ENCODE measurements around the gene HSD11B1. TPM values are rescaled to one million over a fixed set of nuclear protein-coding genes. Genes with fewer than 3 reads are reported as not detected.

The HSD11B1 gene
- polyA plus RNA-seq, 1 donor (not counting 4 experiments of a cell fraction or from before 2014, with no cell fraction given), result 2.7 TPM

- Histone ChIP-seq H3K4me3 (ENCODE audit: control insufficient read depth in 2 of 3, extremely low read depth in 1 of 3, insufficient read depth in 2 of 3, low read depth in 1 of 3, low read length in 3 of 3) (no peak overlapping the region), H3K79me2 (ENCODE audit: control insufficient read depth, insufficient read depth, low read length) (no peaks in the 10 kb centered on the region), H3K9me3 (ENCODE audit: control insufficient read depth, low read depth, low read length) (no peaks in the 10 kb centered on the region), H3K9ac (ENCODE audit: control insufficient read depth, extremely low read depth, insufficient read depth, low read length) (no peak overlapping the region), H3K27ac (ENCODE audit: control insufficient read depth, insufficient read depth, low read length) (no peak overlapping the region), H2AFZ (ENCODE audit: control insufficient read depth, low read length) (no peak overlapping the region), H3K4me2 (ENCODE audit: control insufficient read depth, extremely low read depth, insufficient read depth, low read depth, low read length) (no peak overlapping the region), H4K20me1 (ENCODE audit: control insufficient read depth, extremely low read depth, insufficient read depth, low read length) (no peaks in the 10 kb centered on the region), H3K9me1 (ENCODE audit: control insufficient read depth, extremely low read depth, insufficient read depth, low read length) (no peaks in the 10 kb centered on the region), H3K36me3 (ENCODE audit: control insufficient read depth in 2 of 2, extremely low read depth in 1 of 2, insufficient read depth in 2 of 2, low read length in 2 of 2) (peaks cover 0 to 2% of the 10 kb centered on the region in 2 experiments), H3K4me1 (ENCODE audit: control insufficient read depth, extremely low read depth, insufficient read depth, low read length) (peaks cover 22% of the 10 kb centered on the region), H3K27me3 (ENCODE audit: control insufficient read depth, extremely low read depth, insufficient read depth, low read length) (no peaks in the 10 kb centered on the region)
- no peak for DNase-seq (ENCODE audit: low read depth, low spot score)
- TF ChIP-seq EZH2 (IDR thresholded peaks at IDR 0.05; ENCODE audit: low read length) (no peak), CTCF (optimal IDR thresholded peaks at IDR 0.05 in 1 of 3, IDR thresholded peaks at IDR 0.05 in 1 of 3, conservative IDR thresholded peaks at IDR 0.05 in 1 of 3; ENCODE audit: extremely low read depth in 1 of 3, insufficient read depth in 2 of 3, low read length in 3 of 3) (no peak)
- FAIRE-seq, result no peak
- dilution Hi-C loops (cut with MboI; ENCODE audit: extremely low pct_ligation_motif_present, low sequenced_read_pairs), result no loop called here
Observed at GRCh38 chr1:209770636-209771415, 66.2 kb downstream of the HSD11B1 start.

- no peaks in the 10 kb centered on the region for H3K79me2 ChIP-seq (ENCODE audit: control insufficient read depth, insufficient read depth, low read length)
- peaks cover 0 to 2% of the 10 kb centered on the region in 2 experiments for H3K36me3 ChIP-seq (ENCODE audit: control insufficient read depth in 2 of 2, extremely low read depth in 1 of 2, insufficient read depth in 2 of 2, low read length in 2 of 2)
- no peaks in the 10 kb centered on the region for H3K9me1 ChIP-seq (ENCODE audit: control insufficient read depth, extremely low read depth, insufficient read depth, low read length)
- no peaks in the 10 kb centered on the region for H4K20me1 ChIP-seq (ENCODE audit: control insufficient read depth, extremely low read depth, insufficient read depth, low read length)
- H3K4me1 ChIP-seq (ENCODE audit: control insufficient read depth, extremely low read depth, insufficient read depth, low read length), result peaks cover 22% of the 10 kb centered on the region
- H3K27me3 ChIP-seq (ENCODE audit: control insufficient read depth, extremely low read depth, insufficient read depth, low read length), result no peaks in the 10 kb centered on the region
- H3K9ac ChIP-seq (ENCODE audit: control insufficient read depth, extremely low read depth, insufficient read depth, low read length), result no peak overlapping the region
- no peak overlapping the region for H3K4me3 ChIP-seq (ENCODE audit: control insufficient read depth in 2 of 3, extremely low read depth in 1 of 3, insufficient read depth in 2 of 3, low read depth in 1 of 3, low read length in 3 of 3)
- no peak for TF ChIP-seq CTCF (optimal IDR thresholded peaks at IDR 0.05 in 1 of 3, IDR thresholded peaks at IDR 0.05 in 1 of 3, conservative IDR thresholded peaks at IDR 0.05 in 1 of 3; ENCODE audit: extremely low read depth in 1 of 3, insufficient read depth in 2 of 3, low read length in 3 of 3)
- TF ChIP-seq EZH2 (IDR thresholded peaks at IDR 0.05; ENCODE audit: low read length), result no peak
- no peak overlapping the region for H3K27ac ChIP-seq (ENCODE audit: control insufficient read depth, insufficient read depth, low read length)
- no peak overlapping the region for H3K4me2 ChIP-seq (ENCODE audit: control insufficient read depth, extremely low read depth, insufficient read depth, low read depth, low read length)
- no peak overlapping the region for H2AFZ ChIP-seq (ENCODE audit: control insufficient read depth, low read length)
- FAIRE-seq (no peak), DNase-seq (ENCODE audit: low read depth, low spot score) (no peak)
- H3K9me3 ChIP-seq (ENCODE audit: control insufficient read depth, low read depth, low read length), result no peaks in the 10 kb centered on the region
- dilution Hi-C loops (cut with MboI; ENCODE audit: extremely low pct_ligation_motif_present, low sequenced_read_pairs), result no loop called here
Observed at GRCh38 chr1:209772126-209772525, 67.5 kb downstream of the HSD11B1 start.
